Activated CD4-positive, alpha-beta T cell treated with anti-CD3 and anti-CD28 coated beads for 36 hours (primary cell): ENCODE data around the gene THSD7B. TPM values are rescaled to one million over a fixed set of nuclear protein-coding genes. Genes with fewer than 3 reads are reported as not detected.
"Not testable (repeated sequence)": the region's sequence is repeated elsewhere in the genome, so short reads cannot be mapped to it uniquely, and the experiment has no call there.

ENCODE experiments used
- ATAC-seq: fragments of 200-7000 bp; cut with Tn5 transposase; one replicate; pipeline ENCODE4 v1.10.0; 2021; ENCODE audit warnings: mild to moderate bottlenecking, moderate library complexity
- CTCF ChIA-PET: fragments of 350-600 bp; sonication (Branson Sonifier 250); formaldehyde crosslinking; loops from one replicate; lab custom pipeline; 2021; ENCODE audit warnings: antibody characterized with exemption; lab: Charles Lee
- POLR2A ChIA-PET: fragments of 350-600 bp; sonication (Branson Sonifier 250); formaldehyde crosslinking; loops from one replicate; lab custom pipeline; 2021; ENCODE audit warnings: antibody characterized with exemption, inconsistent platforms; lab: Charles Lee
- DNase-seq: peaks from one replicate; pipeline ENCODE4 v3.0.0-alpha.2; 2020
- H3K27ac Mint-ChIP-seq: one replicate; pipeline ENCODE4 v1.8.0; 2021; ENCODE audit warnings: mixed read lengths
- H3K27me3 Mint-ChIP-seq: one replicate; pipeline ENCODE4 v1.8.0; 2021; ENCODE audit warnings: mixed read lengths
- H3K36me3 Mint-ChIP-seq: one replicate; pipeline ENCODE4 v1.8.0; 2021; ENCODE audit warnings: low read depth, mixed read lengths
- H3K4me1 Mint-ChIP-seq: one replicate; pipeline ENCODE4 v1.8.0; 2021; ENCODE audit warnings: mixed read lengths
- H3K4me3 Mint-ChIP-seq: one replicate; pipeline ENCODE4 v1.8.0; 2021; ENCODE audit warnings: mild to moderate bottlenecking, moderate library complexity, mixed read lengths
- H3K9me3 Mint-ChIP-seq: one replicate; pipeline ENCODE4 v1.8.0; 2021; ENCODE audit warnings: low read depth, mixed read lengths
- intact Hi-C, 2 experiments: fragments of 100-400 bp; cut with DNase I in 1 of 2; cut with micrococcal nuclease in 1 of 2; formaldehyde crosslinking; loops; one replicate each; pipeline versions ENCODE4 v1.14.2 to v1.15.1; 2022 to 2024; cut with DNase I, micrococcal nuclease
- total RNA-seq, 2 experiments: library from RNA; stranded (reverse); gene quantifications; one replicate each; pipeline ENCODE4 v1.2.3, GENCODE V29; 2021

THSD7B gene
- total RNA-seq, 2 experiments from 2014 or later: not detected

- ChIA-PET CTCF (interaction anchor here (0.8 kb wide), 1 partner anchor 15 kb away, joined by 3 read pairs; no protein-coding TSS in a partner anchor), POLR2A (no interaction called here)
- Mint-ChIP-seq H3K9me3 (peaks cover 3% of the 10 kb centered on the region), H3K27me3 (no peaks in the 10 kb centered on the region), H3K36me3 (no peaks in the 10 kb centered on the region), H3K4me1 (no peaks in the 10 kb centered on the region), H3K4me3 (no peak overlapping the region), H3K27ac (no peak overlapping the region)
- DNase-seq: no peak
- ATAC-seq: no peak
- intact Hi-C loops: no loop called here
Measured at GRCh38 chr2:137523931-137524330, 758.6 kb downstream of the THSD7B start.

- no peak for ATAC-seq
- H3K4me3 Mint-ChIP-seq: no peak overlapping the region
- H3K4me1 Mint-ChIP-seq: no peaks in the 10 kb centered on the region
- no peak overlapping the region for H3K27ac Mint-ChIP-seq
- no peak for DNase-seq
- CTCF ChIA-PET: no interaction called here
- intact Hi-C loops: no loop called here
- no peaks in the 10 kb centered on the region for H3K36me3 Mint-ChIP-seq
- no peaks in the 10 kb centered on the region for H3K27me3 Mint-ChIP-seq
- H3K9me3 Mint-ChIP-seq: peaks cover 5% of the 10 kb centered on the region
- POLR2A ChIA-PET: no interaction called here
Measured at GRCh38 chr2:137525132-137525531, 759.8 kb downstream of the THSD7B start.

- H3K27ac Mint-ChIP-seq: no peak overlapping the region
- ChIA-PET POLR2A (no interaction called here), CTCF (no interaction called here)
- no peak for ATAC-seq
- no peak overlapping the region for H3K4me3 Mint-ChIP-seq
- no peaks in the 10 kb centered on the region for H3K36me3 Mint-ChIP-seq
- intact Hi-C loops: no loop called here
- no peaks in the 10 kb centered on the region for H3K4me1 Mint-ChIP-seq
- no peaks in the 10 kb centered on the region for H3K27me3 Mint-ChIP-seq
- H3K9me3 Mint-ChIP-seq: peaks cover 5% of the 10 kb centered on the region
- no peak for DNase-seq
Measured at GRCh38 chr2:137525641-137526190, 760.4 kb downstream of the THSD7B start.

GRCh38 chr2:137535897-137536296 lies 770.6 kb downstream of the THSD7B start:
- no peak overlapping the region for H3K4me3 Mint-ChIP-seq
- H3K4me1 Mint-ChIP-seq: no peaks in the 10 kb centered on the region
- H3K36me3 Mint-ChIP-seq: no peaks in the 10 kb centered on the region
- no peaks in the 10 kb centered on the region for H3K27me3 Mint-ChIP-seq
- intact Hi-C loops: no loop called here
- ChIA-PET CTCF (no interaction called here), POLR2A (no interaction called here)
- no peaks in the 10 kb centered on the region for H3K9me3 Mint-ChIP-seq
- ATAC-seq (no peak), DNase-seq (no peak)
- H3K27ac Mint-ChIP-seq: no peak overlapping the region

- no peak overlapping the region for H3K27ac Mint-ChIP-seq
- no peaks in the 10 kb centered on the region for H3K27me3 Mint-ChIP-seq
- no peaks in the 10 kb centered on the region for H3K36me3 Mint-ChIP-seq
- intact Hi-C loops: no loop called here
- DNase-seq (no peak), ATAC-seq (no peak)
- CTCF ChIA-PET: no interaction called here
- no peaks in the 10 kb centered on the region for H3K4me1 Mint-ChIP-seq
- peaks cover 7% of the 10 kb centered on the region for H3K9me3 Mint-ChIP-seq
- POLR2A ChIA-PET: no interaction called here
- H3K4me3 Mint-ChIP-seq: no peak overlapping the region
Measured at GRCh38 chr2:137539336-137539735, 774.0 kb downstream of the THSD7B start.

- CTCF ChIA-PET: no interaction called here
- H3K36me3 Mint-ChIP-seq: no peaks in the 10 kb centered on the region
- POLR2A ChIA-PET: no interaction called here
- no peaks in the 10 kb centered on the region for H3K4me1 Mint-ChIP-seq
- no peaks in the 10 kb centered on the region for H3K9me3 Mint-ChIP-seq
- ATAC-seq (no peak), DNase-seq (no peak)
- no peak overlapping the region for H3K4me3 Mint-ChIP-seq
- no peak overlapping the region for H3K27ac Mint-ChIP-seq
- no peaks in the 10 kb centered on the region for H3K27me3 Mint-ChIP-seq
- intact Hi-C loops: no loop called here
Measured at GRCh38 chr2:137547842-137548241, 782.5 kb downstream of the THSD7B start.

- intact Hi-C loops: no loop called here
- DNase-seq: no peak
- H3K9me3 Mint-ChIP-seq: peaks cover 3% of the 10 kb centered on the region
- no peak overlapping the region for H3K27ac Mint-ChIP-seq
- H3K4me3 Mint-ChIP-seq: no peak overlapping the region
- CTCF ChIA-PET: no interaction called here
- no peaks in the 10 kb centered on the region for H3K36me3 Mint-ChIP-seq
- no peak for ATAC-seq
- POLR2A ChIA-PET: no interaction called here
- no peaks in the 10 kb centered on the region for H3K27me3 Mint-ChIP-seq
- H3K4me1 Mint-ChIP-seq: no peaks in the 10 kb centered on the region
Measured at GRCh38 chr2:137566387-137566786, 801.0 kb downstream of the THSD7B start.

GRCh38 chr2:137570484-137570883 lies 805.1 kb downstream of the THSD7B start:
- DNase-seq: no peak

GRCh38 chr2:137587834-137588233 lies 822.5 kb downstream of the THSD7B start:
- ATAC-seq, intact Hi-C loops, H3K36me3 Mint-ChIP-seq, H3K4me1 Mint-ChIP-seq, H3K27me3 Mint-ChIP-seq, DNase-seq, POLR2A ChIA-PET, CTCF ChIA-PET, H3K4me3 Mint-ChIP-seq, H3K27ac Mint-ChIP-seq: not testable (repeated sequence)
- H3K9me3 Mint-ChIP-seq: peaks cover 15% of the 10 kb centered on the region

More at GRCh38 chr2:137570484-137570883, 805.1 kb downstream of the THSD7B start:
- Mint-ChIP-seq H3K4me3 (no peak overlapping the region), H3K27ac (no peak overlapping the region), H3K27me3 (no peaks in the 10 kb centered on the region), H3K9me3 (peaks cover 1% of the 10 kb centered on the region), H3K36me3 (no peaks in the 10 kb centered on the region), H3K4me1 (no peaks in the 10 kb centered on the region)
- no peak for ATAC-seq
- CTCF ChIA-PET: no interaction called here
- intact Hi-C loops: no loop called here
- POLR2A ChIA-PET: no interaction called here

- CTCF ChIA-PET, H3K36me3 Mint-ChIP-seq, H3K27me3 Mint-ChIP-seq, POLR2A ChIA-PET, H3K27ac Mint-ChIP-seq, intact Hi-C loops, DNase-seq, ATAC-seq, H3K4me1 Mint-ChIP-seq, H3K4me3 Mint-ChIP-seq: not testable (repeated sequence)
- peaks cover 15% of the 10 kb centered on the region for H3K9me3 Mint-ChIP-seq
Measured at GRCh38 chr2:137588578-137588977, 823.2 kb downstream of the THSD7B start.

GRCh38 chr2:137590102-137590501 lies 824.8 kb downstream of the THSD7B start:
- no peak overlapping the region for H3K27ac Mint-ChIP-seq
- no peak overlapping the region for H3K4me3 Mint-ChIP-seq
- ChIA-PET CTCF (no interaction called here), POLR2A (no interaction called here)
- H3K4me1 Mint-ChIP-seq: no peaks in the 10 kb centered on the region
- H3K9me3 Mint-ChIP-seq: peaks cover 13% of the 10 kb centered on the region
- H3K27me3 Mint-ChIP-seq: no peaks in the 10 kb centered on the region
- intact Hi-C loops: no loop called here
- ATAC-seq: no peak
- no peak for DNase-seq
- no peaks in the 10 kb centered on the region for H3K36me3 Mint-ChIP-seq

GRCh38 chr2:137607722-137608318 lies 842.5 kb downstream of the THSD7B start:
- no peaks in the 10 kb centered on the region for H3K36me3 Mint-ChIP-seq
- ChIA-PET CTCF (interaction anchor here (0.6 kb wide), 1 partner anchor 46 kb away, joined by 3 read pairs; no protein-coding TSS in a partner anchor), POLR2A (no interaction called here)
- ATAC-seq: no peak
- no peaks in the 10 kb centered on the region for H3K4me1 Mint-ChIP-seq
- no peak overlapping the region for H3K27ac Mint-ChIP-seq
- DNase-seq: no peak
- H3K27me3 Mint-ChIP-seq: no peaks in the 10 kb centered on the region
- intact Hi-C loops: no loop called here
- peaks cover 2% of the 10 kb centered on the region for H3K9me3 Mint-ChIP-seq
- no peak overlapping the region for H3K4me3 Mint-ChIP-seq
